Neuronal stem cell (in vitro differentiated cells): ENCODE measurements around the gene APOBEC3H.
"Not testable (repeated sequence)": the region's sequence is repeated elsewhere in the genome, so short reads cannot be mapped to it uniquely, and the experiment has no call there.

Experiments
- DNase-seq: peaks from one replicate; pipeline ENCODE4 v3.0.0-alpha.2; 2013; ENCODE audit warnings: low spot score
- H2AFZ ChIP-seq: one replicate; pipeline ENCODE4 v1.6.1; 2013; ENCODE audit warnings: mild to moderate bottlenecking, low read length, inconsistent platforms
- H2AK5ac ChIP-seq: 2 replicates; pipeline ENCODE4 v1.6.1; 2013; ENCODE audit warnings: low read depth, mild to moderate bottlenecking, inconsistent platforms, low read length, moderate library complexity, mixed read lengths
- H2BK120ac ChIP-seq: 2 replicates; pipeline ENCODE4 v1.6.1; 2013; ENCODE audit warnings: low read depth, mild to moderate bottlenecking, inconsistent platforms, low read length, moderate library complexity, mixed read lengths
- H2BK12ac ChIP-seq: one replicate; pipeline ENCODE4 v1.6.1; 2013; ENCODE audit warnings: low read length, inconsistent platforms
- H2BK15ac ChIP-seq: 2 replicates; pipeline ENCODE4 v1.6.1; 2013; ENCODE audit warnings: mild to moderate bottlenecking, low read length, inconsistent platforms, mixed read lengths
- H2BK5ac ChIP-seq: one replicate; pipeline ENCODE4 v1.6.1; 2013; ENCODE audit warnings: inconsistent platforms, mild to moderate bottlenecking, low read length, moderate library complexity
- H3K14ac ChIP-seq: one replicate; pipeline ENCODE4 v1.6.1; 2013; ENCODE audit warnings: low read length, inconsistent platforms
- H3K18ac ChIP-seq: 2 replicates; pipeline ENCODE4 v1.6.1; 2013; ENCODE audit warnings: low read length, inconsistent platforms
- H3K23ac ChIP-seq: 2 replicates; pipeline ENCODE4 v1.6.1; 2013; ENCODE audit warnings: low read depth, mild to moderate bottlenecking, mixed read lengths, low read length, inconsistent platforms; ENCODE audit not compliant: poor library complexity
- H3K27ac ChIP-seq: replicated peaks from 3 replicates; pipeline ENCODE4 v1.5.1; 2013; ENCODE audit warnings: low read length, inconsistent platforms
- H3K27me3 ChIP-seq, 3 experiments: 2 replicates each; pipeline ENCODE4 v1.6.1; 2013; ENCODE audit warnings: low read length in 3 of 3, mild to moderate bottlenecking in 2 of 3, inconsistent platforms in 1 of 3, low read depth in 1 of 3, mixed read lengths in 1 of 3, moderate library complexity in 1 of 3; ENCODE audit not compliant: control insufficient read depth in 3 of 3, insufficient read depth in 3 of 3
- H3K36me3 ChIP-seq, 2 donors: replicated peaks in 1 of 2; 2 replicates each; pipeline ENCODE4 v1.6.1; 2013; ENCODE audit warnings: low read length in 2 of 2; ENCODE audit not compliant: control insufficient read depth in 2 of 2, insufficient read depth in 2 of 2
- H3K4ac ChIP-seq: 2 replicates; pipeline ENCODE4 v1.6.1; 2013; ENCODE audit warnings: inconsistent platforms, mild to moderate bottlenecking, low read length, moderate library complexity
- H3K4me1 ChIP-seq, 2 donors: 1 replicate in 1 of 2; 2 replicates in 1 of 2; pipeline ENCODE4 v1.6.1; 2013; ENCODE audit warnings: low read length in 2 of 2, low read depth in 1 of 2; ENCODE audit not compliant: control insufficient read depth in 2 of 2, insufficient read depth in 1 of 2
- H3K4me2 ChIP-seq: one replicate; pipeline ENCODE4 v1.6.1; 2013; ENCODE audit warnings: mild to moderate bottlenecking, low read length, inconsistent platforms; ENCODE audit not compliant: insufficient read depth, poor library complexity, severe bottlenecking
- H3K4me3 ChIP-seq, 2 donors: 2 replicates each; pipeline ENCODE4 v1.5.1; 2013; ENCODE audit warnings: low read length in 2 of 2, mild to moderate bottlenecking in 2 of 2, inconsistent platforms in 1 of 2, moderate library complexity in 1 of 2
- H3K79me1 ChIP-seq: one replicate; pipeline ENCODE4 v1.6.1; 2013; ENCODE audit warnings: low read depth, mild to moderate bottlenecking, inconsistent platforms, low read length, moderate library complexity
- H3K9ac ChIP-seq: one replicate; pipeline ENCODE4 v1.6.1; 2013; ENCODE audit warnings: mild to moderate bottlenecking, low read depth, low read length, inconsistent platforms; ENCODE audit not compliant: poor library complexity
- H3K9me3 ChIP-seq, 2 donors: replicated peaks in 1 of 2; 2 replicates each; pipeline versions ENCODE3 to v1.6.1; 2013; ENCODE audit warnings: low read length in 2 of 2, mild to moderate bottlenecking in 2 of 2, inconsistent platforms in 1 of 2, low read depth in 1 of 2, mixed read lengths in 1 of 2, moderate library complexity in 1 of 2; ENCODE audit not compliant: control insufficient read depth in 2 of 2, insufficient read depth in 1 of 2
- H4K8ac ChIP-seq: one replicate; pipeline ENCODE4 v1.6.1; 2013; ENCODE audit warnings: low read depth, mild to moderate bottlenecking, inconsistent platforms, low read length, moderate library complexity
- H4K91ac ChIP-seq: one replicate; pipeline ENCODE4 v1.6.1; 2013; ENCODE audit warnings: low read length, low read depth, mild to moderate bottlenecking, inconsistent platforms; ENCODE audit not compliant: poor library complexity
- WGBS, 2 donors: extraction: QIAGEN DNeasy Blood & Tissue Kit; methylation state at CpG; one replicate each; pipeline ENCODE4 v1.1.7; 2013; ENCODE audit warnings: missing lambda C conversion rate in 2 of 2, mixed read lengths in 1 of 2; ENCODE audit not compliant: insufficient read length in 2 of 2, insufficient replicate concordance in 1 of 2; ENCODE audit errors: extremely low coverage in 2 of 2; 5-methylcytosine and 5-hydroxymethylcytosine counted together

The APOBEC3H gene

GRCh38 chr22:39061290-39061689, 35.8 kb upstream of the APOBEC3H start:
- not testable (repeated sequence) for H3K4me2 ChIP-seq, H3K4me1 ChIP-seq, H4K8ac ChIP-seq, H3K4me3 ChIP-seq, H2AFZ ChIP-seq, H3K4ac ChIP-seq, H4K91ac ChIP-seq, H2AK5ac ChIP-seq, H2BK120ac ChIP-seq, H3K18ac ChIP-seq, H3K27ac ChIP-seq, H2BK5ac ChIP-seq, H3K9me3 ChIP-seq, H2BK12ac ChIP-seq, H3K79me1 ChIP-seq, H2BK15ac ChIP-seq, H3K14ac ChIP-seq, DNase-seq, H3K36me3 ChIP-seq, H3K23ac ChIP-seq, H3K9ac ChIP-seq
- no CpG with 5 or more reads among the region's 6 CpGs for WGBS, 2 donors
- H3K27me3 ChIP-seq, result peaks cover 0 to 34% (median 0%) of the 10 kb centered on the region in 3 experiments

DNA sequence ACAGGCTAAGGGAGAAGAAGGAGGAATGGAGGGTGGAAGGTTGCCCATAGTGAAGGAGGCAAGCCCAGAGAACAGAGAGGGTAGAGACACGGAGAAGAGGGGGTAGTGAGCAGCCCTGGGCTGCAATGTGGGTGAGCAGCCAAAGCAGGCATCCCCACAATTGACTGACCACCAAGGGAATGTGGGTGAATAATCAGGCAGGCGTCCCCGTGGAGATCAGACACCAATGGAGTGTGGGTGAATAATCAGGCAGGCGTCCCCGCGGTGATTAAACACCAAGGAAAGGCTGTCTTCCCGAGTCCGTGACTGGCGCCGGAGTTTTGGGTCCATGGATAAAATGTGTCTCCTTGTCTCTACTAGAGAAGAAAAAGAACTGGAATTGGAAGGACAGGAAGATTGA, 35.1 kb upstream of the APOBEC3H start:
- H2BK120ac ChIP-seq, H2AK5ac ChIP-seq: not testable (repeated sequence)
- no CpG with 5 or more reads among the region's 10 CpGs for WGBS, 2 donors

GRCh38 chr22:39063904-39064303, 33.1 kb upstream of the APOBEC3H start:
- H3K27ac ChIP-seq, H3K4me2 ChIP-seq, H2BK120ac ChIP-seq, H3K18ac ChIP-seq, H3K4me3 ChIP-seq, H3K36me3 ChIP-seq, H4K8ac ChIP-seq, H2BK12ac ChIP-seq, H3K4me1 ChIP-seq, H2BK15ac ChIP-seq, H4K91ac ChIP-seq, H3K79me1 ChIP-seq, H3K23ac ChIP-seq, H3K9me3 ChIP-seq, H2AFZ ChIP-seq, H3K4ac ChIP-seq, H2BK5ac ChIP-seq, H3K14ac ChIP-seq, H2AK5ac ChIP-seq, DNase-seq, H3K9ac ChIP-seq: not testable (repeated sequence)
- no CpG with 5 or more reads among the region's 8 CpGs for WGBS, 2 donors
- H3K27me3 ChIP-seq, result peaks cover 0 to 43% (median 0%) of the 10 kb centered on the region in 3 experiments

More for the DNA sequence above, 35.1 kb upstream of the APOBEC3H start:
- not testable (repeated sequence) for H3K4ac ChIP-seq, H3K18ac ChIP-seq, H2BK5ac ChIP-seq, H4K91ac ChIP-seq, H3K4me1 ChIP-seq, H2AFZ ChIP-seq, H3K9me3 ChIP-seq, H3K79me1 ChIP-seq, H3K27ac ChIP-seq, H3K14ac ChIP-seq, H3K4me2 ChIP-seq, H3K36me3 ChIP-seq, H3K9ac ChIP-seq, DNase-seq, H2BK15ac ChIP-seq, H3K23ac ChIP-seq, H3K4me3 ChIP-seq, H2BK12ac ChIP-seq, H4K8ac ChIP-seq
- H3K27me3 ChIP-seq, result peaks cover 0 to 40% (median 0%) of the 10 kb centered on the region in 3 experiments

- not testable (repeated sequence) for H4K91ac ChIP-seq, H2BK5ac ChIP-seq, H2BK120ac ChIP-seq, H3K9me3 ChIP-seq, H2BK12ac ChIP-seq, H3K4me3 ChIP-seq, H4K8ac ChIP-seq, H3K4me2 ChIP-seq, H2AFZ ChIP-seq, H3K18ac ChIP-seq, H3K79me1 ChIP-seq, H3K9ac ChIP-seq, H3K23ac ChIP-seq, H3K14ac ChIP-seq, H3K36me3 ChIP-seq, H2AK5ac ChIP-seq, DNase-seq, H3K27ac ChIP-seq, H3K4ac ChIP-seq, H2BK15ac ChIP-seq, H3K4me1 ChIP-seq
- peaks cover 0 to 22% (median 0%) of the 10 kb centered on the region in 3 experiments for H3K27me3 ChIP-seq
- WGBS, 2 donors, result no CpG with 5 or more reads among the region's 9 CpGs
Measured at GRCh38 chr22:39066442-39067276, 30.4 kb upstream of the APOBEC3H start.
